Adrenal gland (tissue), 5 donors: ENCODE measurements around the gene FAM186B.

Experiments
- CTCF ChIP-seq, 6 experiments: fragments of 450-650 bp in 4 of 6; fragments of 200-600 bp in 2 of 6; sonication (generic) in 1 of 6; IDR thresholded peaks; 1 replicate in 5 of 6; 2 replicates in 1 of 6; pipeline versions ENCODE4 v1.5.1 to v1.8.0; 2016 to 2021; ENCODE audit warnings: antibody characterized with exemption in 6 of 6, mild to moderate bottlenecking in 2 of 6, moderate library complexity in 1 of 6
- POLR2A ChIP-seq, 2 donors: fragments of 450-650 bp; IDR thresholded peaks; one replicate each; pipeline ENCODE4 v1.6.1; 2017; ENCODE audit warnings: antibody characterized with exemption in 2 of 2, mild to moderate bottlenecking in 2 of 2, moderate library complexity in 1 of 2
- donor health status: DM: no; HTN: no; CAD: no.

- TF ChIP-seq CTCF (IDR thresholded peaks at IDR 0.05) (no peak), POLR2A (IDR thresholded peaks at IDR 0.05) (no peak)
These were observed 44.5 kb upstream of the FAM186B start for GRCh38 chr12:49649892-49650291.
